Measurements from ENCODE around the gene EGLN2. TPM values are rescaled to one million over a fixed set of nuclear protein-coding genes. Genes with fewer than 3 reads are reported as not detected.
A peak's percentile ranks its signal among the peaks of the same experiment; 100 is the strongest.

EGLN2 gene
- total and polyA plus RNA-seq, 9 of the 15 experiments (the other 6 are each of a cell fraction or from before 2014, with no cell fraction given) = 9.6 to 114 (median 71.0) TPM

GRCh38 chr19:40810160-40810559, 11.2 kb downstream of the EGLN2 start (continued):
- TF ChIP-seq ZNF592 (IDR thresholded peaks at IDR 0.05) (no peak), DPF2 (IDR thresholded peaks at IDR 0.05) (no peak), CCNT2 (IDR thresholded peaks at IDR 0.05; ENCODE audit: borderline replicate concordance, extremely low read depth, insufficient read length, low read depth, low read length) (no peak), DLX4 (CRISPR knock-in tag; IDR thresholded peaks at IDR 0.05) (no peak), ZBTB33 (CRISPR knock-in tag; IDR thresholded peaks at IDR 0.05) (0 out of 2 replicates have a peak, but pooled peaks have one; percentile 1), SAP30 (IDR thresholded peaks at IDR 0.05; ENCODE audit: borderline replicate concordance, insufficient read depth, low read depth, low read length, poor library complexity, severe bottlenecking) (peak; percentile 13), PHB (CRISPR knock-in tag; IDR thresholded peaks at IDR 0.05) (no peak)
- TF ChIP-seq, protein P1, sequence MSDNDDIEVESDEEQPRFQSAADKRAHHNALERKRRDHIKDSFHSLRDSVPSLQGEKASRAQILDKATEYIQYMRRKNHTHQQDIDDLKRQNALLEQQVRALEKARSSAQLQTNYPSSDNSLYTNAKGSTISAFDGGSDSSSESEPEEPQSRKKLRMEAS (CRISPR knock-in tag; IDR thresholded peaks at IDR 0.05) = 0 out of 2 replicates have a peak, but pooled peaks have one; percentile 5
- TF ChIP-seq, protein P2, sequence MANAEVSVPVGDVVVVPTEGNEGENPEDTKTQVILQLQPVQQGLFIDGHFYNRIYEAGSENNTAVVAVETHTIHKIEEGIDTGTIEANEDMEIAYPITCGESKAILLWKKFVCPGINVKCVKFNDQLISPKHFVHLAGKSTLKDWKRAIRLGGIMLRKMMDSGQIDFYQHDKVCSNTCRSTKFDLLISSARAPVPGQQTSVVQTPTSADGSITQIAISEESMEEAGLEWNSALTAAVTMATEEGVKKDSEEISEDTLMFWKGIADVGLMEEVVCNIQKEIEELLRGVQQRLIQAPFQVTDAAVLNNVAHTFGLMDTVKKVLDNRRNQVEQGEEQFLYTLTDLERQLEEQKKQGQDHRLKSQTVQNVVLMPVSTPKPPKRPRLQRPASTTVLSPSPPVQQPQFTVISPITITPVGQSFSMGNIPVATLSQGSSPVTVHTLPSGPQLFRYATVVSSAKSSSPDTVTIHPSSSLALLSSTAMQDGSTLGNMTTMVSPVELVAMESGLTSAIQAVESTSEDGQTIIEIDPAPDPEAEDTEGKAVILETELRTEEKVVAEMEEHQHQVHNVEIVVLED (CRISPR knock-in tag; IDR thresholded peaks at IDR 0.05) = no peak

All from K562 (cell line).